PC-3 (cell line): ENCODE data around the gene NBPF14. TPM values are rescaled to one million over a fixed set of nuclear protein-coding genes. Genes with fewer than 3 reads are reported as not detected.
"Not testable (repeated sequence)": the region's sequence is repeated elsewhere in the genome, so short reads cannot be mapped to it uniquely, and the experiment has no call there.

Source experiments
- ATAC-seq: fragments of 200-7000 bp; cut with Tn5 transposase; 2 replicates; pipeline ENCODE4 v1.9.1; 2020; ENCODE audit warnings: mild to moderate bottlenecking, moderate library complexity
- Bru-seq: library from RNA; stranded (reverse); fragments of 400-500 nt; gene quantifications from one replicate; lab custom pipeline; 2021; lab: Mats Ljungman, UMichigan
- BruChase-seq, 2 experiments: library from RNA; stranded (reverse); fragments of 400-500 nt; gene quantifications; one replicate each; lab custom pipeline; 2021; lab: Mats Ljungman, UMichigan
- BruUV-seq: library from RNA; stranded (reverse); fragments of 400-500 nt; replicated peaks from 2 replicates; lab custom pipeline; 2021; lab: Mats Ljungman, UMichigan
- CTCF ChIA-PET: fragments of 300-600 bp; sonication (Branson Sonifier 250); formaldehyde crosslinking; loops from one replicate; lab custom pipeline; 2022; ENCODE audit warnings: antibody characterized with exemption; lab: Charles Lee
- POLR2A ChIA-PET: fragments of 300-600 bp; sonication (Branson Sonifier 250); formaldehyde crosslinking; loops from one replicate; lab custom pipeline; 2022; ENCODE audit warnings: antibody characterized with exemption; ENCODE audit not compliant: unreplicated experiment; lab: Charles Lee
- DNase-seq: peaks from one replicate; pipeline ENCODE4 v3.0.0-alpha.2; 2015
- H2AFZ ChIP-seq: fragments of 300-600 bp; sonication (generic); 2 replicates; pipeline ENCODE4 v1.6.0; 2016; ENCODE audit warnings: antibody characterized with exemption, low read length
- H3F3A ChIP-seq: fragments of 300-600 bp; sonication (generic); one replicate; pipeline ENCODE4 v1.6.0; 2017; ENCODE audit warnings: antibody characterized with exemption, low read length, control low read depth, mild to moderate bottlenecking; ENCODE audit not compliant: unreplicated experiment
- H3K27ac ChIP-seq: fragments of 300-600 bp; sonication (generic); 2 replicates; pipeline ENCODE4 v1.5.1; 2016; ENCODE audit warnings: mild to moderate bottlenecking, low read length
- H3K27me3 ChIP-seq: fragments of 300-600 bp; sonication (generic); 2 replicates; pipeline ENCODE4 v1.6.1; 2016; ENCODE audit warnings: low read length, mixed read lengths
- H3K36me3 ChIP-seq: fragments of 300-600 bp; sonication (generic); 2 replicates; pipeline ENCODE4 v1.6.1; 2016; ENCODE audit warnings: low read depth, mixed run types, low read length, mixed read lengths
- H3K4me1 ChIP-seq: fragments of 300-600 bp; sonication (generic); 2 replicates; pipeline ENCODE4 v1.5.1; 2016; ENCODE audit warnings: low read length; ENCODE audit not compliant: insufficient read depth
- H3K4me2 ChIP-seq: fragments of 300-600 bp; sonication (generic); 2 replicates; pipeline ENCODE4 v1.6.0; 2016; ENCODE audit warnings: low read length
- H3K4me3 ChIP-seq: fragments of 300-600 bp; sonication (generic); 2 replicates; pipeline ENCODE4 v1.5.1; 2016; ENCODE audit warnings: mild to moderate bottlenecking, low read length, mixed read lengths
- H3K79me2 ChIP-seq: fragments of 300-600 bp; sonication (generic); 2 replicates; pipeline ENCODE4 v1.6.1; 2017; ENCODE audit warnings: low read length, mixed read lengths
- H3K9ac ChIP-seq: fragments of 300-600 bp; sonication (generic); 2 replicates; pipeline ENCODE4 v1.6.0; 2016; ENCODE audit warnings: mild to moderate bottlenecking, low read length
- H3K9me2 ChIP-seq: fragments of 300-600 bp; sonication (generic); replicated peaks from 2 replicates; pipeline ENCODE4 v1.6.1; 2016; ENCODE audit warnings: mixed run types, low read length, mixed read lengths
- H3K9me3 ChIP-seq: fragments of 300-600 bp; sonication (generic); 2 replicates; pipeline ENCODE4 v1.6.1; 2016; ENCODE audit warnings: low read length, mixed read lengths
- H4K20me1 ChIP-seq: fragments of 300-600 bp; sonication (generic); 2 replicates; pipeline ENCODE4 v1.6.1; 2016; ENCODE audit warnings: low read length, mixed read lengths
- intact Hi-C: fragments of 100-400 bp; cut with micrococcal nuclease; formaldehyde crosslinking; loops from 2 replicates; pipeline ENCODE4 v1.9.0; 2023
- long read RNA-seq: library from polyadenylated mRNA; unstranded; transcript quantifications from one replicate; pipeline ENCODE4 v2.0.0, GENCODE V29; 2021; ENCODE audit not compliant: unreplicated experiment
- total RNA-seq: library from RNA; depleted of rRNA; stranded (reverse); fragments of >200 nt; gene quantifications from 2 replicates; pipeline ENCODE4 v1.2.3, GENCODE V29; 2014; rRNA removed

The NBPF14 gene, protein sequence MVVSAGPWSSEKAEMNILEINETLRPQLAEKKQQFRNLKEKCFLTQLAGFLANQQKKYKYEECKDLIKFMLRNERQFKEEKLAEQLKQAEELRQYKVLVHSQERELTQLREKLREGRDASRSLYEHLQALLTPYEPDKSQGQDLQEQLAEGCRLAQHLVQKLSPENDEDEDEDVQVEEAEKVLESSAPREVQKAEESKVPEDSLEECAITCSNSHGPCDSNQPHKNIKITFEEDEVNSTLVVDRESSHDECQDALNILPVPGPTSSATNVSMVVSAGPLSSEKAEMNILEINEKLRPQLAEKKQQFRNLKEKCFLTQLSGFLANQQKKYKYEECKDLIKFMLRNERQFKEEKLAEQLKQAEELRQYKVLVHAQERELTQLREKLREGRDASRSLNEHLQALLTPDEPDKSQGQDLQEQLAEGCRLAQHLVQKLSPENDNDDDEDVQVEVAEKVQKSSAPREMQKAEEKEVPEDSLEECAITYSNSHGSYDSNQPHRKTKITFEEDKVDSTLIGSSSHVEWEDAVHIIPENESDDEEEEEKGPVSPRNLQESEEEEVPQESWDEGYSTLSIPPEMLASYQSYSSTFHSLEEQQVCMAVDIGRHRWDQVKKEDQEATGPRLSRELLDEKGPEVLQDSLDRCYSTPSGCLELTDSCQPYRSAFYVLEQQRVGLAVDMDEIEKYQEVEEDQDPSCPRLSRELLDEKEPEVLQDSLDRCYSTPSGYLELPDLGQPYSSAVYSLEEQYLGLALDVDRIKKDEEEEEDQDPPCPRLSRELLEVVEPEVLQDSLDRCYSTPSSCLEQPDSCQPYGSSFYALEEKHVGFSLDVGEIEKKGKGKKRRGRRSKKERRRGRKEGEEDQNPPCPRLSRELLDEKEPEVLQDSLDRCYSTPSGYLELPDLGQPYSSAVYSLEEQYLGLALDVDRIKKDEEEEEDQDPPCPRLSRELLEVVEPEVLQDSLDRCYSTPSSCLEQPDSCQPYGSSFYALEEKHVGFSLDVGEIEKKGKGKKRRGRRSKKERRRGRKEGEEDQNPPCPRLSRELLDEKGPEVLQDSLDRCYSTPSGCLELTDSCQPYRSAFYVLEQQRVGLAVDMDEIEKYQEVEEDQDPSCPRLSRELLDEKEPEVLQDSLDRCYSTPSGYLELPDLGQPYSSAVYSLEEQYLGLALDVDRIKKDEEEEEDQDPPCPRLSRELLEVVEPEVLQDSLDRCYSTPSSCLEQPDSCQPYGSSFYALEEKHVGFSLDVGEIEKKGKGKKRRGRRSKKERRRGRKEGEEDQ (N-terminal part only)
- 32.1 and 44.4 TPM in 2 replicates for total RNA-seq
- percentile 83 among the genes with signal in this experiment for Bru-seq, nascent RNA
- percentile 67 among the genes with signal in this experiment for BruChase-seq, experiment 1, labeled RNA remaining after a 6-hour chase
- percentile 73 among the genes with signal in this experiment for BruChase-seq, experiment 2, labeled RNA remaining after a 2-hour chase
- long read RNA-seq, partial matches to known transcripts = 21 of 69 reads
- long read RNA-seq, other reads (novel, unspliced or antisense) = 44 of 69 reads

DNA sequence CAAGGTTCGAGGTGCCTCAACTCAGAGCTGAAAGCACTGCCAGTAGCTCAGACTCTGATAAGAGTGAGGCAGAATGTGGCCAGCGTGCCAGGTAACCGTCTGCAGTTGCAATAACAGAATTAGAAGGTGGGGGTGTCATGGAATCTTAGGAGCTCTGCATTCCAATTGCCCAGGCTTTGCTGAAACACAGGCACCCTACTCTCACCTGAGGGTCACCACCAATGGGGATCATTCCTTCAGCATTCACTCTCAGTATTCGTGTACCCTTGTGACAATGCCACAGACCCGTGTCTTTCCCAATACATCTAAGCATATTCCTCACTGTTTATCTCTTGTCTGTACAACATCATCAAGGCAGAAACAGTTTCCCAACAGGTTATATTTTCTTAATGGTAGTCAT, at the start of gene NBPF14:
NBPF14 (minus strand) TSS at position 101 of the 400 bp plus-strand sequence. CDS start 294 bp downstream, outside the sequence.
- H3K9ac ChIP-seq, ATAC-seq, H3K27ac ChIP-seq, H3K27me3 ChIP-seq, H3K4me2 ChIP-seq, DNase-seq, H3K79me2 ChIP-seq, H3F3A ChIP-seq, H3K9me3 ChIP-seq, H3K4me3 ChIP-seq, H3K36me3 ChIP-seq, H4K20me1 ChIP-seq, intact Hi-C loops, H3K4me1 ChIP-seq, H2AFZ ChIP-seq, BruUV-seq, POLR2A ChIA-PET, CTCF ChIA-PET, H3K9me2 ChIP-seq: not testable (repeated sequence)

DNA sequence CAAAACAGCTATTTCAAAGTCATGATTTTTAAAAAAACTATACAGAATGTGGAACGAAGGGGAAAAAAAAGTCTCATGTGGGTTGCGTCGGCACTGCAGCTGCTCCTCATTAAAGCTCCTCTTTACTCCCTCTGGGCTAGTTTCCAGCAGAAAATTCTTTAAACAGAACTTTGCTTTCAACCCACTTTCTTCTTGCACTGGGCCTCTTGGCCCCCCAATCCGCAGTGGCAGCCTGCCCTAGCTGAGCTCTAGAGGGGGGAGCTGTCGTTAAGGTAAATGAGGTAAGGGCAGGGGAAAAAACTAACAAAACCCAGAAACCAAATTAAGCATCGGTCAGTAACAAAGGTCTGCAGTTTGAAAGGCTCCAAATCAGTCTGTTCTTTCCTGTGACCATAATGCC, 29.6 kb upstream of the NBPF14 start:
- H3F3A ChIP-seq, intact Hi-C loops, H4K20me1 ChIP-seq, POLR2A ChIA-PET, H3K9me2 ChIP-seq, H3K4me2 ChIP-seq, H3K27ac ChIP-seq, ATAC-seq, BruUV-seq, H2AFZ ChIP-seq, CTCF ChIA-PET, H3K4me1 ChIP-seq, H3K9ac ChIP-seq, H3K79me2 ChIP-seq, DNase-seq, H3K27me3 ChIP-seq, H3K9me3 ChIP-seq, H3K4me3 ChIP-seq, H3K36me3 ChIP-seq: not testable (repeated sequence)

DNA sequence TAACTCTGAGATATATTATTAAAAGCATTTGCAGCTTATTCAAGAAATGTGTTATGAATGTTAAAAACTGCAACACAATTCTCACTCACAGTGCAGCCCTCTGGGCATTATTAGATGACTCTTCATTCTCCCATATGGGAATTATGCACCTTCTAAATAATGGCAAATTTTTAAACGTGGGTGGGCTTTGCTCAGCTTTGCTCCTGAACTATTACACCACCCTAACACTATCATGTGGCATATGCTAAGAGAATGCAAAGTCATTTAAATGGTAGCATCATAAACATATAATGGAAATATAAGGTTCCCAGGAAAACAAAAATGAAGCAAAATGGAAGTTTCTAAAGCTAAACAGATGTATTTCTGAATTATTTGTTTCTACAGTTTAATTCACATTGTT, 22.4 kb upstream of the NBPF14 start:
- ATAC-seq, H3K4me2 ChIP-seq, intact Hi-C loops, H3K4me3 ChIP-seq, H3K79me2 ChIP-seq, H2AFZ ChIP-seq, H3K9ac ChIP-seq, H4K20me1 ChIP-seq, H3K27ac ChIP-seq, H3K9me3 ChIP-seq, H3K36me3 ChIP-seq, H3K9me2 ChIP-seq, DNase-seq, H3K4me1 ChIP-seq, BruUV-seq, CTCF ChIA-PET, H3K27me3 ChIP-seq, POLR2A ChIA-PET, H3F3A ChIP-seq: not testable (repeated sequence)

DNA sequence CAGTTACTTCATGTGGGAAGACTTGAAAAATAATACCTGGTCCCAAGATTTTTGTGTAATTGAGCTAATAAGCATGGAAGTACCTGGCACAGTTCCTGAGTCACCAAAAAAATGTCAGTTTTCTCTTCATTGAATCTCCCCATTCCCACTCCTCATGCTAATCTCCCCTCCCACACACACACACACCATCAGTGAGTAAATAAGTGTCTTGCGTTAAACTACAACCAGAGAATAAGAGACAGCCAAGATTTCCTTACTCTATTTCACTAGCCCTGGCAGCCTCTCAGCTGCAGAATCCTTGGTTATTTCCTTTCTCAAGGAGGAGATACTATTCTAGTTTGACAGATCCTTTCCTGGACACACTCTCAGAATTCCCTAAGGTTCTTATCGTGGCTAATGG, 9.5 kb upstream of the NBPF14 start:
- H2AFZ ChIP-seq, H3K9ac ChIP-seq, ATAC-seq, H3K4me1 ChIP-seq, H3K27me3 ChIP-seq, H3K36me3 ChIP-seq, H4K20me1 ChIP-seq, H3F3A ChIP-seq, H3K9me2 ChIP-seq, intact Hi-C loops, H3K4me3 ChIP-seq, POLR2A ChIA-PET, H3K9me3 ChIP-seq, BruUV-seq, H3K4me2 ChIP-seq, CTCF ChIA-PET, H3K27ac ChIP-seq, H3K79me2 ChIP-seq: not testable (repeated sequence)
- peak; percentile 1 for DNase-seq

DNA sequence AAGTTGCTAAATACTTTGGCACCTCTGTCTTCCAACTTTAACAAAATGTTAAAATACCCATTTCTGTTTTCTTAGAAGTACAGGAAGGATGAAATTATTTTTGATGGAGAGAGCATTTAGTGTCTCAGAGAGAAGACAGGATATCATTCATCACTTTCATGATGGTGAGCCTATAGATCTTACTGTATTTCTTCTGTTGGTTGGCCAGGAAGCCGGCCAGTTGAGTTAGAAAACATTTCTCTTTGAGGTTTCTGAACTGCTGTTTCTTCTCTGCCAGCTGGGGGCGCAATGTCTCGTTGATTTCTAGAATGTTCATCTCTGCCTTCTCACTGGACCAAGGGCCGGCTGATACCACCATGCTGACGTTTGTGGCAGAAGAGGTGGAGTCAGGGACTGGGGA, 451 bp downstream of the NBPF14 start:
- BruUV-seq, H4K20me1 ChIP-seq, H3K4me2 ChIP-seq, H2AFZ ChIP-seq, POLR2A ChIA-PET, H3F3A ChIP-seq, H3K4me3 ChIP-seq, H3K4me1 ChIP-seq, H3K79me2 ChIP-seq, intact Hi-C loops, H3K27me3 ChIP-seq, H3K9me3 ChIP-seq, ATAC-seq, CTCF ChIA-PET, H3K27ac ChIP-seq, H3K9me2 ChIP-seq, DNase-seq, H3K36me3 ChIP-seq, H3K9ac ChIP-seq: not testable (repeated sequence)

DNA sequence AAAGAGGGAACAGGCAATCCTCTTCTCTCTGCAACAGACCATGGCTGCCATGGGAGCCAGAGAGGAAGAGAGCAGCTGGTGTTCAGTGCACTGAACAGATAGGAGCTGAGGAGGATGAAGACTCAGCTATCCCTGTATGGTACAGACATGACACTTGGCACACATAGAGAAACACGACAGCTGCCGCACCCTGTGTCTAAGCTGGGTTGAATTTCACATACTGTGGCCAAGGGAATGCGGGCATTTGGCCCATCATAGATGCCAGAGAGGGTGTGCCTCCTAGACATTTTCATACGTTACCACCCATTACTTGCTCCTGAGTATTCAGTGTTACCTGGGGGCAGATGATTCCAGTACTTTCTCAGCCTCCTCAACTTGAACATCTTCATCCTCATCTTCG, 4.7 kb downstream of the NBPF14 start:
- CTCF ChIA-PET, H3K27me3 ChIP-seq, DNase-seq, H3K27ac ChIP-seq, H3K79me2 ChIP-seq, H3K4me1 ChIP-seq, ATAC-seq, H3K36me3 ChIP-seq, H3K9ac ChIP-seq, H3K4me3 ChIP-seq, H2AFZ ChIP-seq, intact Hi-C loops, H4K20me1 ChIP-seq, BruUV-seq, H3K9me2 ChIP-seq, H3K9me3 ChIP-seq, H3K4me2 ChIP-seq, H3F3A ChIP-seq, POLR2A ChIA-PET: not testable (repeated sequence)
